Activated CD8-positive, alpha-beta T cell treated with anti-CD3 and anti-CD28 coated beads, Interleukin-2, amount 10 ng/mL, durations not matched to agents 7 days and 5 days (primary cell): Measurements from ENCODE around the gene CUL2. TPM values are rescaled to one million over a fixed set of nuclear protein-coding genes. Genes with fewer than 3 reads are reported as not detected.
"Not testable (repeated sequence)": the region's sequence is repeated elsewhere in the genome, so short reads cannot be mapped to it uniquely, and the experiment has no call there.

Source experiments
- ATAC-seq: fragments of 150-1000 bp; cut with Tn5 transposase; one replicate; pipeline ENCODE4 v1.10.0; 2021; ENCODE audit warnings: moderate library complexity
- CTCF ChIA-PET: fragments of 350-600 bp; sonication (Branson Sonifier 250); formaldehyde crosslinking; loops from one replicate; lab custom pipeline; 2021; ENCODE audit warnings: antibody characterized with exemption; lab: Charles Lee
- POLR2A ChIA-PET: fragments of 350-600 bp; sonication (Branson Sonifier 250); formaldehyde crosslinking; loops from one replicate; lab custom pipeline; 2021; ENCODE audit warnings: antibody characterized with exemption; lab: Charles Lee
- DNase-seq: peaks from one replicate; pipeline ENCODE4 v3.0.0-alpha.2; 2020
- H3K27ac Mint-ChIP-seq: one replicate; pipeline ENCODE4 v1.8.0; 2021; ENCODE audit warnings: mild to moderate bottlenecking, mixed read lengths
- H3K27me3 Mint-ChIP-seq: one replicate; pipeline ENCODE4 v1.8.0; 2021; ENCODE audit warnings: low read depth, mixed read lengths
- H3K36me3 Mint-ChIP-seq: one replicate; pipeline ENCODE4 v1.8.0; 2021; ENCODE audit warnings: low read depth, mixed read lengths
- H3K4me1 Mint-ChIP-seq: one replicate; pipeline ENCODE4 v1.8.0; 2021; ENCODE audit warnings: low read depth, mixed read lengths
- H3K4me3 Mint-ChIP-seq: one replicate; pipeline ENCODE4 v1.8.0; 2021; ENCODE audit warnings: mild to moderate bottlenecking, mixed read lengths
- H3K9me3 Mint-ChIP-seq: one replicate; pipeline ENCODE4 v1.8.0; 2022; ENCODE audit warnings: mixed read lengths; ENCODE audit not compliant: insufficient read depth
- total RNA-seq, 2 experiments: library from RNA; stranded (reverse); gene quantifications; one replicate each; pipeline ENCODE4 v1.2.3, GENCODE V29; 2021

Gene CUL2
- total RNA-seq, 2 experiments from 2014 or later = 33.8 to 38.7 TPM

DNA sequence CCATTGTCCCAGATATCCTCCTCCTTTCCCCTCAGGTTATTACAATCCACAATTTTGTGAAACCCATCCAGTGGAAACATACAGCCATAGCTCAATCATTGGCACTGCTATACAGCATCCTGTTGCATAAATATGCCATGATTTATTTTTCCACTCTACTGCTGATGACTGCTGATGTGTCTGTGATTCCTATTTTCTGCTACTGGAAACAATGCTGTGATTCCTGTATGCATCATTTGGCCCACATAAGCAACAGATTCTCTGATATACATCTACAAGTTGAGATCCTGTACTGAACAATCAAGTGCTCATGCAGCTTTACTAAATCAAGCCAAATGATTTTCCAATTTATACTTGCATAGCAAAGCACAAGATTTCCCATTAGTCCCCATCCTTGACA is 39.6 kb downstream of the CUL2 start:
- no peaks in the 10 kb centered on the region for H3K27me3 Mint-ChIP-seq
- ATAC-seq (no peak), DNase-seq (no peak)
- peaks cover 42% of the 10 kb centered on the region for H3K36me3 Mint-ChIP-seq
- ChIA-PET POLR2A (no interaction called here), CTCF (no interaction called here)
- H3K9me3 Mint-ChIP-seq = no peaks in the 10 kb centered on the region
- H3K27ac Mint-ChIP-seq = no peak overlapping the region
- H3K4me3 Mint-ChIP-seq = no peak overlapping the region
- no peaks in the 10 kb centered on the region for H3K4me1 Mint-ChIP-seq

DNA sequence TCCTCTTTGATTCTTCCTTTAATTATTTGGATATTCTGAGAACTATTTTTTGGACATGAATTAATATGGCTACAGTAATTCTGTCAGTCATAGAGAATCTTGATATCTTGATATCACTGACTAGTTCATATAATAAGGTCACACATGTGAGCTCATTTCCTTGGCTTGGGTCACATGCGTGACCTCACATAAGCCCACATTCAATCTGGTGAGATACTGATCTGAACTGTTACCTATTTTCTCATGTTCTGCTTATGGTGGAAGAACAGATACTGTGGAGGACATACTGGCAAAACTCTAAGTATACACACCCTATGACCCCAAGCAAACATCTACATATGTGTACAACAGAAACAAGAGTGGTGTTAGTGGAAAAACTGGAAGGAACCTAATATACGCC is 44.1 kb downstream of the CUL2 start:
- H3K36me3 Mint-ChIP-seq = peaks cover 47% of the 10 kb centered on the region
- H3K9me3 Mint-ChIP-seq = no peaks in the 10 kb centered on the region
- H3K27me3 Mint-ChIP-seq = no peaks in the 10 kb centered on the region
- ATAC-seq (no peak), DNase-seq (no peak)
- no peaks in the 10 kb centered on the region for H3K4me1 Mint-ChIP-seq
- CTCF ChIA-PET = interaction anchor here (0.7 to 2.2 kb wide), 2 partner anchors 16 to 51 kb away, joined by 3 to 8 read pairs; no protein-coding TSS in a partner anchor
- H3K27ac Mint-ChIP-seq = no peak overlapping the region
- POLR2A ChIA-PET = no interaction called here
- H3K4me3 Mint-ChIP-seq = no peak overlapping the region

DNA sequence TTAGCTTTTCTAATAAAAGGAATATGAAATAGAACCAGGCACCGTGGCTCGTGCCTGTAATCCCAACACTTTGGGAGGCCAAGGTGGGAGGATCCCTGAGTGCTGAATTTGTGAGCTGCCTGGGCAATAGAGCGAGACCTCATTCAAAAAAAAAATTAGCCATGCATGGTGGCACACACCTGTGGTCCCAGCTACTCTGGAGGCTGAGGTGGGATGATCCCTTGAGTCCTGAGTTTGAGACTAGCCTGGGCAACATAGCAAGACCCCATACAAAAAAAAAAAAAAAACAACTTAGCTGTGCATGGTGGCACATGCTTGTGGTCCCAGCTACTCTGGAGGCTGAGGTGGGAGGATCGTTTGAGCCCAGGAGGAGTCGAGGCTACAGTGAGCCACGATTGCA is 44.9 kb downstream of the CUL2 start:
- peaks cover 43% of the 10 kb centered on the region for H3K36me3 Mint-ChIP-seq
- H3K27ac Mint-ChIP-seq, POLR2A ChIA-PET, ATAC-seq, DNase-seq, H3K4me3 Mint-ChIP-seq, H3K9me3 Mint-ChIP-seq, H3K27me3 Mint-ChIP-seq, H3K4me1 Mint-ChIP-seq: not testable (repeated sequence)
- CTCF ChIA-PET = interaction anchor here (2.2 kb wide), 1 partner anchor 50 kb away, joined by 8 read pairs; no protein-coding TSS in a partner anchor

DNA sequence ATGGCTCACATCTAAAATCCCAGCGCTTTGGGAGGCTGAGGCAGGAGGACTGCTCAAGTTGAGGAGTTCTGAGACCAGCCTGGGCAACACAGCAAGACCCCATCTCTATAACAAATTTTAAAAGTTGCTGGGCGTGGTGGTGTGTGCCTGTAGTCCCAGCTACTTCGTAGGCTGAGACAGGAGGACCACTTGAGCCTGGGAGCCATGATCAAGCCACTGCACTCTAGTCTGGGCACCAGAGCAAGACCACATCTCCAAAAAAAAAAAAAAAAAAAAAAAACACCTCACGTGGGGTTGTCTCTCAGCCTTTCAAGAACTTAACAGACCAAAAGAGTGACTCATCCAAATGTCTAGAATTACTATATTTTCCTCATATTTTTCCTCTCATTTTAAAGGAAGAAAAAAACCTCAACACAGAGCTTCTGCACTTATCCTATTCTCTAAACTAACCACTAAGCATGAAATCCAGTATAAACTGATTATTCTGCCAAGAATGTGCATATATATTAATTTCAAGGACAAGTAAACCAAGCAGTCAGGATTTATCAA is 46.3 kb downstream of the CUL2 start:
- CTCF ChIA-PET = interaction anchor here (0.6 to 2.2 kb wide), 2 partner anchors 49 to 520 kb away, joined by 4 to 8 read pairs; no protein-coding TSS in a partner anchor
- H3K36me3 Mint-ChIP-seq = peaks cover 40% of the 10 kb centered on the region
- no peak overlapping the region for H3K27ac Mint-ChIP-seq
- H3K4me3 Mint-ChIP-seq = no peak overlapping the region
- H3K9me3 Mint-ChIP-seq = no peaks in the 10 kb centered on the region
- no peaks in the 10 kb centered on the region for H3K27me3 Mint-ChIP-seq
- POLR2A ChIA-PET = no interaction called here
- no peaks in the 10 kb centered on the region for H3K4me1 Mint-ChIP-seq
- no peak for ATAC-seq
- DNase-seq = no peak

DNA sequence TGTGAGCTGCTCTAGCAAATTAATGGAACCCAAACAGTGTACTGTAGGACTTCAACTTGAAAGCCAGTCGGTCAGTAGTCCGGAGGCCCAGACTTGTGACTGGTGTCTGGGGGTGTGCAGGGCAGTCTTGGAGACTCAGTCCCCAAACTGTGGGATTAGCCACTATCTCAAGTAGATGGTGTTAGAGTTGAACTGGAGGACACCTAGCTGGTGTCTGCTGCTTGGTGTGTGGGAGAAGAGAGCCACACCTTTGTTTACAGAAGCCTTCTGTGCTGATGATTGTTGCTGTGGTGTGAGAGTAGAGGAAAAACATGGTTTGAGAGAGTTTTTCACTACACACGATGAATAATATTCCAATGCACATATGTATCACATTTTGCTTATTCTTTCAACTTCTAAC is 47.4 kb downstream of the CUL2 start:
- DNase-seq (no peak), ATAC-seq (no peak)
- no peaks in the 10 kb centered on the region for H3K4me1 Mint-ChIP-seq
- H3K27ac Mint-ChIP-seq = no peak overlapping the region
- ChIA-PET POLR2A (interaction anchor here (0.7 kb wide), 1 partner anchor 153 kb away, joined by 3 read pairs; no protein-coding TSS in a partner anchor), CTCF (no interaction called here)
- no peaks in the 10 kb centered on the region for H3K27me3 Mint-ChIP-seq
- peaks cover 40% of the 10 kb centered on the region for H3K36me3 Mint-ChIP-seq
- no peak overlapping the region for H3K4me3 Mint-ChIP-seq
- no peaks in the 10 kb centered on the region for H3K9me3 Mint-ChIP-seq

DNA sequence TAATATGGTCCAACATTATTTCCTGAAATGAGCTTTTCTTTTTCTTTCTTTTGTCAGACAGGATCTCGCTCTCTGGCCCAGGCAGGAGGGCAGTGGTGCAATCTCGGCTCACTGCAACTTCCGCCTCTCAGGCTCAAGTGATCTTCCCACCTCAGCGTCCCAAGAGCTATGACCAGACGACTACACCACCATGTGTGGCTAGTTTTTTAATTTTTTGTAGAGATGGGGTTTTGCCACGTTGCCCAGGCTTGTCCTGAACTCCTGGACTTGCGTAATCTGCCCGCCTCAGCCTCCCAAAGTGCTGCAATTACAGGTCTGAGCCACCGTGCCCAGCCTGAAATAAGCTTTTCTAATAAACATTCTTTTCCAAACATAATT is 48.6 kb downstream of the CUL2 start:
- ChIA-PET POLR2A (no interaction called here), CTCF (no interaction called here)
- no peaks in the 10 kb centered on the region for H3K27me3 Mint-ChIP-seq
- no peaks in the 10 kb centered on the region for H3K9me3 Mint-ChIP-seq
- H3K4me3 Mint-ChIP-seq = no peak overlapping the region
- DNase-seq = no peak
- peaks cover 43% of the 10 kb centered on the region for H3K36me3 Mint-ChIP-seq
- H3K27ac Mint-ChIP-seq = peak overlapping the region; percentile 37
- H3K4me1 Mint-ChIP-seq = no peaks in the 10 kb centered on the region
- no peak for ATAC-seq

DNA sequence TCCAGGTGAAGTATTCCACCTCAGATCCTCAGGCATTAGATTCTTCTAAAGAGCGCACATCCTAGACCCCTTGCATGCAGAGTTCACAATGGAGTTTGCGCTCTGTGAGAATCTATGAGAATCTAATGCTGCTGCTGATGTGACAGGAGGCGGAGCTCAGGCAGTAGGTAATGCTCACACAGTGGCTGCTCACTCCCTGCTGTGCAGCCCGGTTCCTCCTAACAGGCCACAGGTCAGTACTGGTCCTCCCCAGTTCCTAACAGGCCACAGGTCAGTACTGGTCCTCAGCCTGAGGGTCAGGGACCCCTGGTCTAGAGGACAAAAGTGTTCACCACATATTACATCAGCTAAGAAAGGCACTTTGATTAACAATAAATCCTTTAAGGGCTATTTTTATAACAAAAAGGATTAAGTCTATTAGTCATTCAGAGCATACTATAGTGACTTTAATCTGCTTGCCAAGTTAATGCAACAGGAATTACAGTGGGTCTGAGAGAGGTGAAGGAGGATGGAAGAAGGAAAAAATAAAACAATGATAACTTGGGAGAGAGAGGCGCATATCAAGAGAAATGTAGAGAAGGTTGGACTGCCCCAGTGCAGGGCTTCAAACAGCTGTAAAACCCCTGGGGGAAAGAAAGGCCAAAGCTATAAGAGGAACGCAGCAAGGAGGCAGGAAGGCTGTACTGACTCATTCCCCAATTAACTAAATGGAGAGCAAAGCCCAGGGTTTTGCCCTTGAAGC is 49.2 kb downstream of the CUL2 start:
- ChIA-PET CTCF (no interaction called here), POLR2A (no interaction called here)
- DNase-seq = no peak
- H3K36me3 Mint-ChIP-seq = peaks cover 42% of the 10 kb centered on the region
- no peak overlapping the region for H3K4me3 Mint-ChIP-seq
- H3K9me3 Mint-ChIP-seq = no peaks in the 10 kb centered on the region
- H3K27me3 Mint-ChIP-seq = no peaks in the 10 kb centered on the region
- H3K27ac Mint-ChIP-seq = peak overlapping the region; percentile 2
- ATAC-seq = no peak
- no peaks in the 10 kb centered on the region for H3K4me1 Mint-ChIP-seq

DNA sequence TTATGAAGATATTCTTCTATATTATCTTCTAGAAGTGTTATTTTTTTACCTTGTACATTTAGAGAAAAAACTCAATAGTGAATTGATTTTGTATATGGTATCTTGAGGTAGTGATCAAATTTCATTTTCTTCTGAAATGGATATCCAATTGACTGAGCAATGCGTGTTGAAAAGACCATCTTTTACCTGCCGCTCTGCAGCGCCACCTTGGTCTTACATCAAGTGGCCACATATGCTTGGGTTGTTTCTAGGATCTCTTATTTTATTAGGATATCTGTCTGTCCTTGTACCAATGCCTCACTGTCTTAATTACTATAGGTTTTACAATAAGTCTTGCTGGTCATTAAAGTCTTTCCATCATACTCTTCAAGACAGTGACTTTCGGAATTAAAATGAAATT is 53.0 kb downstream of the CUL2 start:
- Mint-ChIP-seq H3K27me3 (no peaks in the 10 kb centered on the region), H3K9me3 (no peaks in the 10 kb centered on the region), H3K27ac (no peak overlapping the region), H3K4me1 (peaks cover 3% of the 10 kb centered on the region), H3K36me3 (peaks cover 33% of the 10 kb centered on the region), H3K4me3 (no peak overlapping the region)
- ATAC-seq (no peak), DNase-seq (no peak)
- CTCF ChIA-PET = no interaction called here
- POLR2A ChIA-PET = no interaction called here

DNA sequence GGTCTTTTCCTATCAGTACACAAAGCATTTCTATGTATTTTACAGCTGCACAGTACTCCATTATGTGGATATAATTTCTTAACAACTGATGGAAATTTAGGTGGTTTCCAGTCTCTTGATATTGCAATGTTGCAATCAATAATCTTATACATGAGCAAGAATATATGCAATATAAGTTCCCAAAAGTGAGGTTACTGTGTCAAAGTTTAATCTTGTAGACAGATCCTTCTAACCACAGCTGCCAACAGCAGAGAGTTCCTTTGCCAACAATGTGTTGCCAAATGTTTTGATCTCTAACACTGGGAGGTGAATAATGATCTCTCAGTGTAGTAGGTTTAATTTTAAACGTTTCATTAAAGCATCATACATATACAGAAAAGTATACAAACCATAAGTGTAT is 54.5 kb downstream of the CUL2 start:
- ChIA-PET CTCF (no interaction called here), POLR2A (interaction anchor here (0.6 to 0.7 kb wide), 2 partner anchors 23 to 91 kb away, joined by 3 read pairs; partner anchors contain the start of gene CREM)
- DNase-seq = no peak
- ATAC-seq = no peak
- H3K9me3 Mint-ChIP-seq = no peaks in the 10 kb centered on the region
- no peak overlapping the region for H3K27ac Mint-ChIP-seq
- peaks cover 34% of the 10 kb centered on the region for H3K36me3 Mint-ChIP-seq
- H3K27me3 Mint-ChIP-seq = no peaks in the 10 kb centered on the region
- peaks cover 3% of the 10 kb centered on the region for H3K4me1 Mint-ChIP-seq
- no peak overlapping the region for H3K4me3 Mint-ChIP-seq

DNA sequence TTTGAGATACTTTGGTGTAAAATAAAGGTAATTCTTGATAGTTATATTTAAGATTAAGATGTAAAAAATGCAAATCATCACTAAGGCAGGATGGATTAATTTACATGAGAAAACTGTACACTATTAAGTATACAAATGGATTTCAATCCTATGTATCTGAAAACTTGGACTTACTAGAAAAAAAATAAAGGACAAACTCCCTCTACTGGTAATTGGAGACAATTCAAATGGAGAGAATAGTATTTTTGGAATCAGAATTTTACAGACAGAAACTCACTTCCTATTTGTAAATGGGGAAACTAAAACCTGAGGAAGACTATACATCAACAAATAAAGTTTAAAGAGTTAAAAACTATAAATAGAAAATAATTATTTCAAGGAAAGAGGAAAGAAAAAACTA is 62.6 kb downstream of the CUL2 start:
- POLR2A ChIA-PET = no interaction called here
- ATAC-seq (no peak), DNase-seq (no peak)
- Mint-ChIP-seq H3K27me3 (no peaks in the 10 kb centered on the region), H3K36me3 (peaks cover 40% of the 10 kb centered on the region), H3K4me1 (no peaks in the 10 kb centered on the region), H3K4me3 (no peak overlapping the region), H3K9me3 (no peaks in the 10 kb centered on the region), H3K27ac (no peak overlapping the region)
- CTCF ChIA-PET = interaction anchor here (2.8 kb wide), 1 partner anchor 33 kb away, joined by 11 read pairs; no protein-coding TSS in a partner anchor

DNA sequence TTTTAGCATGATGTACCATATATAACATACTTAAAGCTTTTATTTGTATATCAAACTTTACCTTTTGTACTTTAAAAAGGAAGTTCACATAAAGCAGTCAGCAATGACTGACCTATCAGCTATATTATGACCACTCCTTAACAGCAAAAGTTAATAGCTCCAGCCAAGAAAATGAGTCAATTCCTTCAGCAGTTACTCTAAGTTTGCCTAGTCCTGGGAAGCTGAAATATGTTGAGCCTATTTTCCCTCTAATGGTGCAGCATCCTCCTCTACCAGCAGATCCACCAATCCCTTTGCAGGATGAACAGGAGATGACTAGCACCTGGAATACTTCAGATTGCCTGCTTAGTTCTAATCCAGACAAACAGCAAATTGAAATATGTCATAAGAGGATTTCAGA is 64.2 kb downstream of the CUL2 start:
- H3K9me3 Mint-ChIP-seq = no peaks in the 10 kb centered on the region
- ATAC-seq (no peak), DNase-seq (no peak)
- ChIA-PET CTCF (interaction anchor here (1.1 to 2.7 kb wide), 2 partner anchors 9 to 31 kb away, joined by 3 to 14 read pairs; no protein-coding TSS in a partner anchor), POLR2A (interaction anchor here (0.6 kb wide), 1 partner anchor 100 kb away, joined by 3 read pairs; the partner anchor contains the start of gene CREM)
- no peak overlapping the region for H3K4me3 Mint-ChIP-seq
- H3K36me3 Mint-ChIP-seq = peaks cover 41% of the 10 kb centered on the region
- no peaks in the 10 kb centered on the region for H3K27me3 Mint-ChIP-seq
- no peaks in the 10 kb centered on the region for H3K4me1 Mint-ChIP-seq
- no peak overlapping the region for H3K27ac Mint-ChIP-seq

DNA sequence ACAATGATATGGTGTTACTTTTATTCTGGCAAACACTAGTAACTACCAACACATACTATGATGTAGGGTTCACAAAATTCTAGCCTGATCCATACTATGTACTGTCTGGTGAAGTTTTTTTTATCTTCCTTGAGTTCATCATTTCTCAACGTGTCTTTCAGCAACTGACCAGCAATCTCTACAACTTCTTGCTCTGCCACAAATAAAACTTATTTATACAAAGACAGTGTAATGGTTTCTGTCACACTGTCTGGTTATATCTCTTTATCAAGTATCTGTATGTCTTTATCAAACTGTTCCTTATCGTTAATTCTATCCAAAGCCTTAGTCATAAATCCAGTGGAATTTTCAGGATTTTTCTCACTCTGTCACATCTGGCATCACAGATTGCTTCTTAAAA is 69.7 kb downstream of the CUL2 start:
- Mint-ChIP-seq H3K9me3 (no peaks in the 10 kb centered on the region), H3K36me3 (peaks cover 28% of the 10 kb centered on the region), H3K27me3 (no peaks in the 10 kb centered on the region), H3K27ac (no peak overlapping the region), H3K4me1 (no peaks in the 10 kb centered on the region), H3K4me3 (no peak overlapping the region)
- ChIA-PET CTCF (no interaction called here), POLR2A (no interaction called here)
- ATAC-seq (no peak), DNase-seq (no peak)
